GM18873 (cell line): ENCODE measurements around the gene SNRPA.
A peak's percentile ranks its signal among the peaks of the same experiment; 100 is the strongest.

Experiments
- ATAC-seq: cut with Tn5 transposase; IDR thresholded peaks from one replicate; pipeline ENCODE4 v1.9.1; 2021; ENCODE audit warnings: mild to moderate bottlenecking, moderate library complexity, moderate number of reproducible peaks; ENCODE audit not compliant: unreplicated experiment, low FRiP score

SNRPA gene

GRCh38 chr19:40750874-40751537, at the start of gene SNRPA:
TSS of gene SNRPA (plus strand) at chr19:40751203. CDS start at chr19:40751409, 206 bp downstream.
- peak; percentile 40 for ATAC-seq

- ATAC-seq = no peak
Measured at GRCh38 chr19:40701758-40702157, 49.2 kb upstream of the SNRPA start.

GRCh38 chr19:40702337-40703012, 48.5 kb upstream of the SNRPA start:
- no peak for ATAC-seq

GRCh38 chr19:40703029-40703755, 47.8 kb upstream of the SNRPA start:
- ATAC-seq = no peak

GRCh38 chr19:40704491-40705361, 46.3 kb upstream of the SNRPA start:
- ATAC-seq = no peak

- ATAC-seq = no peak
Measured at GRCh38 chr19:40705362-40705651, 45.7 kb upstream of the SNRPA start.

GRCh38 chr19:40705950-40706619, 44.9 kb upstream of the SNRPA start:
- ATAC-seq = no peak

GRCh38 chr19:40707615-40708014, 43.4 kb upstream of the SNRPA start:
- ATAC-seq = no peak

GRCh38 chr19:40709817-40710216, 41.2 kb upstream of the SNRPA start:
- no peak for ATAC-seq

- no peak for ATAC-seq
Measured at GRCh38 chr19:40713939-40714338, 37.1 kb upstream of the SNRPA start.

GRCh38 chr19:40714441-40715299, 36.3 kb upstream of the SNRPA start:
- peak; percentile 48 for ATAC-seq

GRCh38 chr19:40716031-40716481, 34.9 kb upstream of the SNRPA start:
- no peak for ATAC-seq

GRCh38 chr19:40716482-40717324, 34.3 kb upstream of the SNRPA start, which contains the start of the genes COQ8B and ITPKC:
TSS of gene COQ8B (minus strand) at chr19:40716886. CDS start at chr19:40714632, 2,254 bp downstream.
TSS of gene ITPKC (plus strand) at chr19:40717112. CDS start at chr19:40717136, 24 bp downstream.
- peak; percentile 72 for ATAC-seq

GRCh38 chr19:40717325-40717879, 33.6 kb upstream of the SNRPA start:
- no peak for ATAC-seq

- ATAC-seq = no peak
Measured at GRCh38 chr19:40717880-40718773, 32.9 kb upstream of the SNRPA start.

- ATAC-seq = no peak
Measured at GRCh38 chr19:40718774-40719391, 32.1 kb upstream of the SNRPA start.
